Skeletal muscle satellite cell (primary cell): ENCODE results near the gene NEUROG2.
"Not testable (repeated sequence)": the region's sequence is repeated elsewhere in the genome, so short reads cannot be mapped to it uniquely, and the experiment has no call there.

Experiments
- H3K27me3 ChIP-seq: 2 replicates; pipeline ENCODE4 v1.7.0; 2013; ENCODE audit warnings: low read length; ENCODE audit not compliant: control insufficient read depth, insufficient read depth
- H3K36me3 ChIP-seq: 2 replicates; pipeline ENCODE4 v1.7.0; 2013; ENCODE audit warnings: mild to moderate bottlenecking, control low read depth, low read length; ENCODE audit not compliant: insufficient read depth
- H3K4me1 ChIP-seq: 2 replicates; pipeline ENCODE4 v1.7.0; 2013; ENCODE audit warnings: low read length; ENCODE audit not compliant: control insufficient read depth, insufficient read depth
- H3K4me2 ChIP-seq: 2 replicates; pipeline ENCODE4 v1.7.0; 2013; ENCODE audit warnings: mild to moderate bottlenecking, low read length
- H3K4me3 ChIP-seq: 2 replicates; pipeline ENCODE4 v1.7.0; 2013; ENCODE audit warnings: low read length
- H3K9ac ChIP-seq: 2 replicates; pipeline ENCODE4 v1.7.0; 2013; ENCODE audit warnings: mild to moderate bottlenecking, low read depth, low read length, moderate library complexity
- H3K9me3 ChIP-seq: replicated peaks from 2 replicates; pipeline ENCODE4 v1.7.0; 2013; ENCODE audit warnings: mild to moderate bottlenecking, control low read depth, low read length

NEUROG2 gene

DNA sequence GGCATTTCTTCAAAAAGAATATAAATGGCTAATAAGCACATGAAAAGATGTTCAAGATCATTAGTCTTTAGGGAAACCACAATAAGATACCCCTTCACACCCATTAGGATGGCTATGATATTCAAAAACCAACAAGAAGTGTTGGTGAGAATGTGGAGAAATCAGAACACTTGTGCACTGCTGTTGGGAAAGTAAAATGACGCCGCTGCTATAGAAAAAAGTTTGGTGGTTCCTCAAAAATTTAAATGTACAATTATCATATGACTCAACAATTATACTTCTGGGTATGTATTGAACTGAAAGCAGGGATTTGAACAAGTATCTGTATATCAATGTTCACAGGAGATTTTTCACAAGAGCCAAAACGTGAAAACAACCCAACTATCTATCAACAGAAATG is 29.4 kb upstream of the NEUROG2 start:
- H3K4me3 ChIP-seq: no peak overlapping the region
- no peak overlapping the region for H3K9ac ChIP-seq
- no peaks in the 10 kb centered on the region for H3K36me3 ChIP-seq
- no peaks in the 10 kb centered on the region for H3K9me3 ChIP-seq
- no peaks in the 10 kb centered on the region for H3K27me3 ChIP-seq
- peaks cover under 1% of the 10 kb centered on the region for H3K4me1 ChIP-seq
- H3K4me2 ChIP-seq: no peak overlapping the region

DNA sequence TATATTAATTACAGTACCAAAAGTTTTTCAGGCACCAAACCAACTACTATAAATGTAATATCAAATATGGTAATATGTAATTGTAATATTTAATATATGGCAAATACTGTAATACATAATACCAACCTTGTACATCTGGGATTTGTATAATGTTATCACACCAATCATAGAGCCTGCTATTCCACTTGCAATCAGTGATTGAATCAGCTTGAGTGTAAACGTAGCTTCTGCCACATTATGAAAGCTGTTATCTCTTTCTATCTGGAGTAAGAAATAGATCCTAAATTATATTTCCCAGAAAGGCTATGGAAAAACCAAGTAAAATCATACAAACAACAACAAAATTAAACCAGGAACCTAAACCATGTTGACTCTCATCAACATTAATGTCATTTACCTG is 24.7 kb upstream of the NEUROG2 start:
- Histone ChIP-seq H3K36me3 (no peaks in the 10 kb centered on the region), H3K9ac (no peak overlapping the region), H3K9me3 (no peaks in the 10 kb centered on the region), H3K4me3 (no peak overlapping the region), H3K4me2 (no peak overlapping the region), H3K4me1 (peaks cover 7% of the 10 kb centered on the region), H3K27me3 (no peaks in the 10 kb centered on the region)

DNA sequence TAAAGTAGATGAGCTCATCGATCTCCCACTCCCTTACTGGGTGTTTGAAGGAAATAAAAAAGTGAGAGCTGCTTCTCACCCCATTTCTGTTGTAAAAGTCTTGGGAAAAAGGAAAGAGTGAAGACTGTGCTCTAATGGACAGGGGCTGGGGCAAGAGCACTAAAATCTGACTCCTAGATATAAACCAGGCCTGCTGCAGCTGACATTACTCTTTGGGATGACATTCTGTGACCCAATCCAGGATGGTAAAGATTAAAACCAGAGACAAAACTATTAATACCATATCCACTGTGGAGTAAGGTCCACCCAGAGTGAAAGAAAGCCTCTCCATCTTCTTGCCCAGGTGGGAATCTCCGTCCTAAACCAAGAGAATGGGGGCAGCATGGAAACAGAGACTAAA is 20.1 kb upstream of the NEUROG2 start:
- no peaks in the 10 kb centered on the region for H3K36me3 ChIP-seq
- no peak overlapping the region for H3K4me3 ChIP-seq
- H3K4me2 ChIP-seq: no peak overlapping the region
- peaks cover 7% of the 10 kb centered on the region for H3K4me1 ChIP-seq
- H3K9ac ChIP-seq: no peak overlapping the region
- H3K9me3 ChIP-seq: no peaks in the 10 kb centered on the region
- H3K27me3 ChIP-seq: no peaks in the 10 kb centered on the region

DNA sequence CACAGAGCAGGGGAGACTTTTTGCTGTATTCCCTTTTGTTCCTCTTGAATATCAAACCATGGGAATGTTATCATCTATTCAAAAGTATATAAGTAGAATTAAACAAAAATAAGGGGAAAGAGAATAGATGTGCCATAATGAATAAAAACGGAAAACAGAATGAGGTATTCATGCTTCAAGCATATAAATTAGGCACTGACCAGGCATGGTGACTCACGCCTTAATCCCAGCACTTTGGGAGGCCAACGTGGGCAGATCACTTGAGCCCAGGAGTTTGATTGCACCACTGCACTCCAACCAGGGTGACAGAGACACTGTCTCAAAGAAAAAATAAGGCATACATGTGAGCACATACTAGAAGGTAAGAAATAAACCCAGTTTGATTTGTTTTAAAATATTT is 16.3 kb upstream of the NEUROG2 start:
- Histone ChIP-seq H3K4me3 (no peak overlapping the region), H3K36me3 (no peaks in the 10 kb centered on the region), H3K9me3 (no peaks in the 10 kb centered on the region), H3K9ac (no peak overlapping the region), H3K4me2 (no peak overlapping the region), H3K4me1 (no peaks in the 10 kb centered on the region), H3K27me3 (peaks cover under 1% of the 10 kb centered on the region)

DNA sequence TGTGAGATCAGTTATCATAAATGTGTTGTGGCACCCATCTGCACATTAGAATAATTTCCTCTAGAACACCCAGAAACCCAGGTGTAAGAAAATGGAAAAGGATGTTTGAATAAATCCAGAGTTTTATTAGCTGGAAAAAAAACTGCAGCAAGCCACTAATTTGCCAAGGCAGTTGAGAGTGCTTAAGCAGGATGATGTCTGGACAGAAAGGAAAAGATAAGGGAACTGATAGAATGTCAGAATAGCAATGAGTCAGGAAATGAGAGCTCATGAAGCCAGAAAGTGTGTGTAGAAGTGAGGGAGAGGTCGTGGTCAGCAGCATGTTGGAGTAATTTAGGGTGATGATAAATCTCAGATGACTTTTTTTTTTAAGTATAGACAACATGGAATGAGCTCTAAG is 15.2 kb upstream of the NEUROG2 start:
- no peak overlapping the region for H3K4me2 ChIP-seq
- no peak overlapping the region for H3K4me3 ChIP-seq
- H3K27me3 ChIP-seq: peaks cover 12% of the 10 kb centered on the region
- H3K9ac ChIP-seq: no peak overlapping the region
- no peaks in the 10 kb centered on the region for H3K4me1 ChIP-seq
- H3K36me3 ChIP-seq: no peaks in the 10 kb centered on the region
- H3K9me3 ChIP-seq: no peaks in the 10 kb centered on the region

DNA sequence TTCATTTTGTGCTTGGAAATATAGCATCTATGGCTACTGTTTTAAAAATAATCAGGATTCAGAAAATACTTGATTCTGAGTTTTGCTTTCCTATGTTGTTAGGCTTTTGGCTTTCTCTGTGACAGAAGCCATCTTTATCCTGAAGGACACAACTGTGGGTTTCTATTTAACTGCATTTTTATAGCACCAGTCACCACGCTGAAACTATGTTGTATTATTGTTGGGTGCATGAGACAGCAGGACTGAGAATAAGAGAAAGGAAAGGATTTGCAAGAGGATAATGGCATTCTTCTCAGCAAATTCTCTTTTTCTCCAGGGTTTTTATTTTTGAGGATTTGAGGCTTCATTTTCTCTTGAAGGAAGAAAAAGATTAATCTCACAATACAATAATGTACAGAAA is 10.1 kb upstream of the NEUROG2 start:
- no peaks in the 10 kb centered on the region for H3K36me3 ChIP-seq
- H3K9me3 ChIP-seq: no peaks in the 10 kb centered on the region
- peaks cover 6% of the 10 kb centered on the region for H3K4me1 ChIP-seq
- peaks cover 48% of the 10 kb centered on the region for H3K27me3 ChIP-seq
- H3K9ac ChIP-seq: no peak overlapping the region
- no peak overlapping the region for H3K4me3 ChIP-seq
- no peak overlapping the region for H3K4me2 ChIP-seq

DNA sequence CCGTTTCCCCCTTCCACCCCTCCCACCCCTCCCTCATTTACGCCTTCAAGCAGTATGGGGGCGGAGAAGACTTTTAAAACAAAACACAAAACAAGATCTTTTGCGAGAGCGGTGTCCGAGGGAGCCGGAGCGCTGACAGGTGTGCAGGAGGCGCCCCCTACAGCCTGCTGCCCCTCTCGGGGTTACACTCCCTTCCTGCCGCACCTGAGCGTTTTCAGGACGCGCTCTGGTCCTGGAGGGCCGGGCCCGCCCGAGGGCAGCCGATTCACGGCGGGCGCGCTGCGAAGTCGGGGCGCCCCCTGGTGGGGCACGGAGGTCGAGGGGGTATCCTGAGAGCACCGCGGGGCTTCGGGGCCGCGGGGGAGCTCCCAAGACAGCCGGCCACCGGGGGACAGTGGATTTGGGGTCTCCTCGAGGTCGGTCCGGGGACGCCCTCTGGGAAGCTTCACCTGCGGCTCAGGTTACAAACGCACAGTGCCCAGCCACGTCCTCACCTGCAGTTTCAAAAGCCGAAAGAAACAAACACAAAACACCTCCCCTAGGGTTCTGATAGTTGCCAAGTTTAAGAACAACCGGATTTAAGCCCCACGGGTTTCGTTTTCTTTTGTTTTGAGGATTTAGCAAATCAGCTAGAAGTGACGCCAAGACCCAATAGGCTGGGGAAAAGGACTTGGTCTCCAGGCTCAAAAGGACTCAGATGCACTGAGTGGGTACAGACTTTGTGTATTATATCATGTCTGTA is 8.0 kb upstream of the NEUROG2 start:
- Histone ChIP-seq H3K36me3 (no peaks in the 10 kb centered on the region), H3K4me1 (peaks cover 6% of the 10 kb centered on the region), H3K27me3 (peaks cover 68% of the 10 kb centered on the region), H3K4me3 (peak overlapping the region; percentile 63), H3K9me3 (peaks cover 10% of the 10 kb centered on the region), H3K4me2 (peak overlapping the region; percentile 80), H3K9ac (no peak overlapping the region)

DNA sequence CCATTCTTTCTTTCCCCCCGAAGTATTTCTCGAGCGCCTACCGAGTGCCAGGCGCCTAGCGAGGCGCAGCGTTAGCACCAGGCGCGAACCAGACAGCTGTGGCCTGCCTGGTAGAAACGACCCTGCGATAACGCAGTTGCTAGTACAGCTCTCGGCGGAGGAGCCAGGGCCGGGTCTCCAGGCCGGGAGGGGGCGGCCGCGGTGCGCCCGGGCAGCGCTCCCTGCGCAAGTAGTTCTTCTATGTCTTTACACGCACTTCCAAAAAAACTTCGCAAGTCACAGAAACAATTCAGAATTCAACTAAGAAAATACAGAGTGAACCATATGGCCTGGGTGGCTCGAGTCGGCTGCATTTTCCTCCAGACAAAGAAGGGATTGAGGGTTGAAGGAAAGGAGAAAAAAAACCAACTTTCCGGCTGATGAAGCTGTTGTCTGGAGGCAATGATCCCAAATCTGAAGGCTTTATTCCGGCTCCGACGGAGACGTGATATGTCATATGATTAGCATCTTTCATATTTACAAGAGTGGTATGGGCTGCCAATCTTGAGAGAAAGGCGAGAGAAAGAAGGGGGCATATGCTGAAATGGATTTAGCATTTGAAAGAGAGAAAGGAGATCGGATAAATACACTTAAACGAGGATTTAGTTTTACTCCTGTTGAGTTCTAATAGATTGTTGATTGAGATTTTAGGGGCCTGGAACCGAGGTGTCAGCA is 7.2 kb upstream of the NEUROG2 start:
- H3K4me2 ChIP-seq: peak overlapping the region; percentile 80
- no peak overlapping the region for H3K9ac ChIP-seq
- peaks cover 6% of the 10 kb centered on the region for H3K4me1 ChIP-seq
- H3K27me3 ChIP-seq: peaks cover 76% of the 10 kb centered on the region
- H3K36me3 ChIP-seq: no peaks in the 10 kb centered on the region
- H3K9me3 ChIP-seq: peaks cover 10% of the 10 kb centered on the region
- peak overlapping the region; percentile 63 for H3K4me3 ChIP-seq

DNA sequence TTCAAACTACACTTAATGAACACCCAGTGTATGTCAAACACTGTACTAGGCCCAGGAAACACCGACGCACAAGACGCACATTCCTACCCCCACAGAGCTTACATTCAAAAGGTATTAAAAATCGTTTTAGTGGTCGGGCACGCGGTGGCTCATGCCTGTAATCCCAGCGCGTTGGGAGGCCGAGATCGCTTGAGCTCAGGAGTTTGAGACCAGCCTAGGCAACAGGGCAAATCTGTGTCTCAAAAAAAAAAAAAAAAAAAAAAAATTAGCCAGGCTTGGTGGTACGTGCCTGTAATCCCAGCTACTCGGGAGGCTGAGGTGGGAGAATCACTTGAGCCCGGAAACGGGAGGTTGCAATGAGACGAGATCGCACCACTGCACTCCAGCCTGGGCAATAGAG is 6.5 kb upstream of the NEUROG2 start:
- not testable (repeated sequence) for H3K4me3 ChIP-seq, H3K9ac ChIP-seq, H3K36me3 ChIP-seq, H3K4me2 ChIP-seq, H3K9me3 ChIP-seq, H3K4me1 ChIP-seq
- H3K27me3 ChIP-seq: peaks cover 83% of the 10 kb centered on the region

DNA sequence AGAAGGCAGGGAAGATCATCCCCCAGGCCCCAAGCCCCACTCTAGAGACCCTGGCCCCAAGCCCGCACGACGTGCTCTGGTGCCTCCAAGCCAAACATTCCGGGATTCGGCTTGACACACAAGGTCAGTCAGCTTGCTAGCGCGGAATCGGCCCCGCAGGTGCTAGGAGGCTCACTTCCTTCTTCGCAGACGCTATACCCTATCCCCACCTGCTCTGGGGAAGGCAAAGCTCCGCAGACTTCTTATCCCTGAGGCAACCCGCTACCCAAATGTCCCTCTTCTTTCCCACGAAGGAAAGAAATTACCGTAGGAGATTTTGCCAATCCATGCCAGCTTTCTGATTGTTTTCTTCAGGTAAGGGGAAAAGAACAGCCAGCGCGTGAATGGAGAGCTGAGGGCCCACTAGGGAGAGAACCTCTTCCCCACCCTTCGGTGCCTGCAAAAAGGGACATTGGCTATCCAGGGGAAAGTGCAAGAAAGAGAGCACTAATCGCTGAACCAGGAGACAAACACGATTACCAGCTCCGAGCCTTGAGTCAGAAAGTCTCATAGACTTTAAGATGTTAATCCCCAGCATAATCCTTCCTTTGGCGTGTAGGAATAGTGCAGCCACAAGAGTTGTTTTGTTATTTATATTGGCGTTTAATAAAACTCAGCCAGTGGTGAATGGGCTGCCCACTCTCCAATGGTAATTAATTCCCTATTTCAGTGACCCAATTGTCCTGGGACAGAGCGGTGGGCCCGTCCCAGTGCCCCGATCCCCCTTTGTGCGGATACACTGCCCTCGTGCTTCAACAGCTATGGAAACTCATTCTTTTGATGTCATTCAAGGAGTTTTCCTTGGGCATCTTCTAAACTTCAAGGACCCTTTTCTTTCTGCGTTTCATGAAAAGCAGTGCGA is 5.4 kb upstream of the NEUROG2 start:
- H3K36me3 ChIP-seq: no peaks in the 10 kb centered on the region
- peaks cover 84% of the 10 kb centered on the region for H3K27me3 ChIP-seq
- H3K4me2 ChIP-seq: peak overlapping the region; percentile 23
- no peak overlapping the region for H3K4me3 ChIP-seq
- H3K4me1 ChIP-seq: peaks cover 17% of the 10 kb centered on the region
- peaks cover 10% of the 10 kb centered on the region for H3K9me3 ChIP-seq
- no peak overlapping the region for H3K9ac ChIP-seq

DNA sequence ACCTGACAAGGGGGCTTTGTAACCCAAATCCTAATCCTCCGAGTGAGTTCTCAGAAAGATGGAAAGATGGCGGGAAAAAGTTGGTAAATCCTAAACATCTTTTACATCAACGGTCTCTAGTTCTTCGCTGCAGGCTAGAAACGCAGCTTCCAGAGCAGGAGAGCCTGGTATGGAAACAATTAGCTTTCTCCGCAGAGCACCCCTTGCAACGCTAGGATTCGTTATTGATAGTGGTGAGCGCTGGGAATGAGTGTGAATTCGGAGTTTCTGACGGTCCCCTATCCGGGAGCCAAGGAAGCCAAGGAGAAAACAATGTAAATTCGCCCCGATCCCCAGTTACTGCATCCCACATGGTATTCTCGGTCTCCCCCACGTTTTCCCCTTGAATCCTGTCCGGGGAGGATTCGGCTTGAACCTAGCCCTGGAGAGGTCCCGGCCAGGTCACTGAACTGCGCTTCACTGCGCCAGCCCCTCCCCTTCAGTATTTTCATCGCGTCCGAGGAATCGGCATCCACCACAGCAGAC is 4.7 kb upstream of the NEUROG2 start:
- Histone ChIP-seq H3K4me1 (peaks cover 20% of the 10 kb centered on the region), H3K4me3 (no peak overlapping the region), H3K9ac (no peak overlapping the region), H3K9me3 (peaks cover 10% of the 10 kb centered on the region), H3K36me3 (no peaks in the 10 kb centered on the region), H3K4me2 (peak overlapping the region; percentile 23), H3K27me3 (peaks cover 85% of the 10 kb centered on the region)
